ENCODE results near the gene ZNF543. TPM values are rescaled to one million over a fixed set of nuclear protein-coding genes. Genes with fewer than 3 reads are reported as not detected.
"Not testable (repeated sequence)": the region's sequence is repeated elsewhere in the genome, so short reads cannot be mapped to it uniquely, and the experiment has no call there.

Gene ZNF543
- total RNA-seq (ENCODE audit: low replicate concordance) = 8.3 and 9.8 TPM in 2 replicates
- long read RNA-seq, partial matches to known transcripts = 0 of 3 reads
- long read RNA-seq, other reads (novel, unspliced or antisense) = 2 of 3 reads

DNA sequence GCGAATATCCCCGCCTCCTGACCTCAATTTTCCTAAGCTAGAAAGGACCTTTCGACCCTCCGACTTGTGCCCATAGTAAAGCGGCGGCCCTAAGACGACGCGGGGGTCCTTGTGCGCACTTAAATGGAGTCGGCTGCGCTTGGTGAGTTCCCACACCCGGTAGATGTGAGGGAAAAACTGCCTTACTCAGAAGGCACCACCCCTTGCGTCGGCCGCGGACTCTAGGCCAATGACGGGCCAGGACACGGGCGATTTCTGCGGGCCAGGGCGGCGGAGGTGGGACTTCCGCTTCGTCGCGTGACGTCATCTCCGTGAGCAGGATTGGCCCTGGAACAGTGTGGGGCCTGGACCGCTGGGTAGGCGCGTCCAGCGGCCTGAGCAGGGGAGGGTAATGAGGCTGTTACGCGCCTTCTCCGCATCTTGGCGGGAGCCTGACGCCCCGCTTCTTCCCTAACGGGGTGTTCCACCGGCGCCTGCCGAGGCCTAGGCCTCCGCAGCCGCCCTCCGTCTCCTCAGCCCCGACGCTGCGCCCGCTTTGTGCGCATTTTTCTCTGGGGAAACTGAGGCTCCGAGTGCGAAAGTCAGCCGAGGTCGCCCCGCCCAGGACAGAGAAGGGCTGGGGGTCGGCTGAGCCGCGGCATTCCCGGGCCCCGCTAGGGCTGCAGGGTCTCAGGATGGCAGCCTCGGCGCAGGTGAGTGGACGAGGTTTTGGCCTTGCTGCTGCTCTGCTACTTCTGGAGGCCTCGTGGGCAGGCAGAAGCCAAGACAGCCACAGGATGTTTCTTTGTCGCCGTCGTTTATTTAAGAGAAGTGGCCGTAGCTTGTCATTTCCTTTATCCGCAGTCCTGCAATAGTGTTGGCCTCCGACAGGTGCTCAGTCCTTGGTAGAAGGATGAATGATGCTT, at the start of gene ZNF543:
Gene ZNF543 (plus strand): TSS at position 293 of the 905 bp plus-strand sequence. CDS start 382 bp downstream, at position 675.
- peak within 1 kb of the TSS; percentile 89 for H3K4me3 Mint-ChIP-seq
- peaks cover 22% of the 10 kb centered on the region for H3K27me3 Mint-ChIP-seq
- TF ChIP-seq, protein P1, sequence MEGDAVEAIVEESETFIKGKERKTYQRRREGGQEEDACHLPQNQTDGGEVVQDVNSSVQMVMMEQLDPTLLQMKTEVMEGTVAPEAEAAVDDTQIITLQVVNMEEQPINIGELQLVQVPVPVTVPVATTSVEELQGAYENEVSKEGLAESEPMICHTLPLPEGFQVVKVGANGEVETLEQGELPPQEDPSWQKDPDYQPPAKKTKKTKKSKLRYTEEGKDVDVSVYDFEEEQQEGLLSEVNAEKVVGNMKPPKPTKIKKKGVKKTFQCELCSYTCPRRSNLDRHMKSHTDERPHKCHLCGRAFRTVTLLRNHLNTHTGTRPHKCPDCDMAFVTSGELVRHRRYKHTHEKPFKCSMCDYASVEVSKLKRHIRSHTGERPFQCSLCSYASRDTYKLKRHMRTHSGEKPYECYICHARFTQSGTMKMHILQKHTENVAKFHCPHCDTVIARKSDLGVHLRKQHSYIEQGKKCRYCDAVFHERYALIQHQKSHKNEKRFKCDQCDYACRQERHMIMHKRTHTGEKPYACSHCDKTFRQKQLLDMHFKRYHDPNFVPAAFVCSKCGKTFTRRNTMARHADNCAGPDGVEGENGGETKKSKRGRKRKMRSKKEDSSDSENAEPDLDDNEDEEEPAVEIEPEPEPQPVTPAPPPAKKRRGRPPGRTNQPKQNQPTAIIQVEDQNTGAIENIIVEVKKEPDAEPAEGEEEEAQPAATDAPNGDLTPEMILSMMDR (conservative IDR thresholded peaks at IDR 0.05) = no peak
- peaks cover 9% of the 10 kb centered on the region for H3K36me3 Mint-ChIP-seq
- peaks cover 17% of the 10 kb centered on the region for H3K4me1 Mint-ChIP-seq (ENCODE audit: unreplicated experiment)
- H3K9me3 Mint-ChIP-seq = no peaks in the 10 kb centered on the region
- peak within 1 kb of the TSS; percentile 97 for H3K27ac Mint-ChIP-seq
- DNase-seq (ENCODE audit: extremely low spot score, unreplicated experiment) = peak; percentile 95

DNA sequence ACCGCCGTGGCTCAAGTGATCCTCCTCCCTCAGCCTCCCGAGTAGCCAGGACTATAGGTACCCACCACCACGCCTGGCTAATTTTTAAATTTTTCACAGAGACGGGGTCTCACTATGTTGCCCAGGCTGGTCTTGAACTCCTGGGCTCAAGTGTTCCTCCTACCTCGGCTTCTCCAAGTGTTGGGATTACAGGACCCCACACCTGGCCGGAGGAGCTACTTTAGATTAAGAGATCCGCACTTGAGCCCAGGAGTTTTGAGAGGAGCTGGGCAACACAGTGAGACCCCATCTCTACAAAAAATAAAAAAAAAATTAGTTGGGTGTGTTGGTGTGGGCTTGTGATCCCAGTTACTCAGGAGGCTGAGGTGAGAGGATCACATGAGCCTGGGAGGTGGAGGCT, 49.0 kb upstream of the ZNF543 start:
- Mint-ChIP-seq H3K4me1 (ENCODE audit: unreplicated experiment) (no peaks in the 10 kb centered on the region), H3K9me3 (no peaks in the 10 kb centered on the region), H3K27me3 (no peaks in the 10 kb centered on the region), H3K36me3 (peaks cover 3% of the 10 kb centered on the region), H3K4me3 (no peak overlapping the region), H3K27ac (no peak overlapping the region)
- DNase-seq (ENCODE audit: extremely low spot score, unreplicated experiment) = no peak
- TF ChIP-seq, protein P1 (conservative IDR thresholded peaks at IDR 0.05) = no peak

DNA sequence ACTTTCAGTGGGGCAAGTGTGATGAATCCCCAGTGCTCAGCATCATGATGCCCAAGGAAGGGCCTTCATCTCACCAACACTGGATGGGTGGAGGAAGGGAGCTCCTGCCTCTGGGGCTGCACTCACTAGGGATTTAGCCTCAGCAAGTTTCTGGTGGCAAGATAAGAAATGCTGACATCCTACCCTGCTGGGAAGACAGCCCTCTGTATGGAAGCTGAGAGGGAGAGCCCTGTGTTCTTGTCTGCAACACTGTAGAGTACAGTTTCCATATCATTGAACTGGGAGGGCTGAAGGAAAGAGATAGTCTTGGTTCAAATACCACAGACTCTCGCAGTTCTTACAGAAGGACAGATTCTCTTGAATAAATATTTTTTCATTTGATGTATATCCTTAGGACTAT, 47.3 kb upstream of the ZNF543 start:
- Mint-ChIP-seq H3K4me3 (no peak overlapping the region), H3K27me3 (no peaks in the 10 kb centered on the region), H3K4me1 (ENCODE audit: unreplicated experiment) (no peaks in the 10 kb centered on the region), H3K27ac (no peak overlapping the region), H3K36me3 (peaks cover 3% of the 10 kb centered on the region), H3K9me3 (no peaks in the 10 kb centered on the region)
- TF ChIP-seq, protein P1 (conservative IDR thresholded peaks at IDR 0.05) = no peak
- no peak for DNase-seq (ENCODE audit: extremely low spot score, unreplicated experiment)

DNA sequence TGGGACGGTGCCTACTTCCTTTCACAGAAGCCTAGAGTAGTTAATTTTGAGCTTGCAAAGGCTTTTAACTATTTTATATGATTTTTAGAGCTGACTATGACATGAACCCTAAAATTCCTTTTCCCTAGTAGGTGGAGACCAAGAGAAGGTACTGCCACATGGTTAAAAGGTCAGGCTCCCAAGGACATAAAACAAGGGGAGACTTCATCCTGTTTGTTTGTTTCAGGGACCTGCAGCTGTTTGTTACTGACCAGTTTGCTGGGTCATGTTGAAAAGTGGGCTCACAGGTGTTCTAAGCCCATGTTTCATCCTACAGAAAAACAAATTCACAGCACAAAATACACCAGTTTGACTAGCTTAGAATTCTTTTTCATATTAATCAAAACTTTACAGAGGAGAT, 43.8 kb upstream of the ZNF543 start:
- H3K27ac Mint-ChIP-seq = no peak overlapping the region
- H3K9me3 Mint-ChIP-seq = no peaks in the 10 kb centered on the region

DNA sequence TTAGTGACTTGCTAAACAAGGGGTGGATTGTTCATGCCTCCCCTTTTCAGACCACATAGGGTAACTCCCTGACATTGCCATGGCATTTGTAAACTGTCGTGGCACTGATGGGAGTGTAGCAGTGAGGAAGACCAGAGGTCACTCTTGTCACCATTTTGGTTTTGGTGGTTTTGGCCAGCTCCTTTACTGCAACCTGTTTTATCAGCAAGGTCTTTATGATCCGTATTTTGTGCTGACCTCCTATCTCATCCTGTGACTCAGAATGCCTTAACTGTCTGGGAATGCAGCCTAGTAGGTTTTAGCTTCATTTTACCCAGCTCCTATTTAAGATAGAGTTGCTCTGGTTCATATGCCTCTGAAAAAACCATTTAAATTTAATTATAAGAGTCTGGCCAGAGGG, 41.8 kb upstream of the ZNF543 start:
- not testable (repeated sequence) for H3K9me3 Mint-ChIP-seq; H3K4me3 Mint-ChIP-seq; DNase-seq (ENCODE audit: extremely low spot score, unreplicated experiment); H3K27ac Mint-ChIP-seq; H3K27me3 Mint-ChIP-seq
- Mint-ChIP-seq H3K4me1 (ENCODE audit: unreplicated experiment) (peaks cover 21% of the 10 kb centered on the region), H3K36me3 (peaks cover 12% of the 10 kb centered on the region)

More for the DNA sequence above, 43.8 kb upstream of the ZNF543 start:
- H3K36me3 Mint-ChIP-seq = peaks cover 9% of the 10 kb centered on the region
- TF ChIP-seq, protein P1 (conservative IDR thresholded peaks at IDR 0.05) = no peak
- H3K4me1 Mint-ChIP-seq (ENCODE audit: unreplicated experiment) = peaks cover 6% of the 10 kb centered on the region
- no peak for DNase-seq (ENCODE audit: extremely low spot score, unreplicated experiment)
- H3K27me3 Mint-ChIP-seq = no peaks in the 10 kb centered on the region
- no peak overlapping the region for H3K4me3 Mint-ChIP-seq

Data from type B pancreatic cell (in vitro differentiated cells).